Upper lobe of left lung (tissue), 4 donors: ENCODE data around the gene CAB39.

Source experiments
- POLR2A ChIP-seq, 4 donors: fragments of 450-650 bp; IDR thresholded peaks; one replicate each; pipeline ENCODE4 v1.5.1; 2016 to 2017; ENCODE audit warnings: antibody characterized with exemption in 4 of 4, mild to moderate bottlenecking in 2 of 4
- POLR2AphosphoS5 ChIP-seq, 2 donors: sonication (generic); formaldehyde crosslinking; IDR thresholded peaks; one replicate each; pipeline ENCODE4 v1.5.1; 2017; ENCODE audit warnings: antibody characterized with exemption in 2 of 2

GRCh38 chr2:230688490-230688889 is 24.2 kb upstream of the CAB39 start:
- TF ChIP-seq POLR2A (IDR thresholded peaks at IDR 0.05) (no peak), POLR2AphosphoS5 (IDR thresholded peaks at IDR 0.05) (no peak)
